Tibial artery (tissue), 4 donors: ENCODE measurements around the gene SSPN.

Experiments used
- DNase-seq, 2 donors: peaks; one replicate each; pipeline ENCODE4 v3.0.0-alpha.2; 2019
- H3K27ac ChIP-seq, 2 donors: fragments of 200-600 bp; sonication (generic) in 1 of 2; 1 replicate in 1 of 2; 2 replicates in 1 of 2; pipeline ENCODE4 v1.5.1; 2018 to 2019; ENCODE audit warnings: mild to moderate bottlenecking in 1 of 2
- H3K27me3 ChIP-seq, 2 donors: fragments of 200-600 bp; sonication (generic) in 1 of 2; one replicate each; pipeline versions ENCODE4 v1.5.1 to v1.6.0; 2016 to 2019
- H3K36me3 ChIP-seq, 3 donors: fragments of 200-600 bp; sonication (generic) in 2 of 3; one replicate each; pipeline ENCODE4 v1.5.1; 2016 to 2019; ENCODE audit warnings: mild to moderate bottlenecking in 2 of 3
- H3K4me1 ChIP-seq, 4 donors: fragments of 200-600 bp; sonication (generic) in 2 of 4; 1 replicate in 3 of 4; 2 replicates in 1 of 4; pipeline ENCODE4 v1.5.1; 2016 to 2019
- H3K4me3 ChIP-seq, 2 donors: fragments of 200-600 bp; sonication (generic) in 1 of 2; 1 replicate in 1 of 2; 2 replicates in 1 of 2; pipeline ENCODE4 v1.5.1; 2018 to 2019; ENCODE audit warnings: mild to moderate bottlenecking in 2 of 2
- H3K9me3 ChIP-seq, 3 donors: fragments of 200-600 bp; sonication (generic) in 1 of 3; one replicate each; pipeline ENCODE4 v1.5.1; 2016 to 2019
- CTCF ChIP-seq, 2 experiments: fragments of 200-600 bp in 1 of 2; fragments of 450-650 bp in 1 of 2; IDR thresholded peaks; one replicate each; pipeline ENCODE4 v1.5.1; 2017 to 2019; ENCODE audit warnings: antibody characterized with exemption in 2 of 2, mild to moderate bottlenecking in 1 of 2, moderate library complexity in 1 of 2
- intact Hi-C: fragments of 100-400 bp; cut with DNase I; formaldehyde crosslinking; loops from one replicate; pipeline ENCODE4 v1.15.0; 2023; ENCODE audit warnings: low total_unique reads

The SSPN gene

GRCh38 chr12:26277506-26278246 lies 82.3 kb downstream of the SSPN start:
- no peak for DNase-seq
- TF ChIP-seq CTCF (IDR thresholded peaks at IDR 0.05) = no peak
- Histone ChIP-seq H3K4me1 (peaks cover 0 to 28% (median 25%) of the 10 kb centered on the region in 4 donors), H3K9me3 (no peaks in the 10 kb centered on the region), H3K4me3 (no peak overlapping the region), H3K36me3 (no peaks in the 10 kb centered on the region), H3K27ac (no peak overlapping the region), H3K27me3 (no peaks in the 10 kb centered on the region)
- intact Hi-C loops = no loop called here

- H3K27ac ChIP-seq = no peak overlapping the region
- TF ChIP-seq CTCF (IDR thresholded peaks at IDR 0.05) = no peak
- no peaks in the 10 kb centered on the region for H3K27me3 ChIP-seq
- H3K36me3 ChIP-seq = no peaks in the 10 kb centered on the region
- intact Hi-C loops = no loop called here
- H3K4me3 ChIP-seq = no peak overlapping the region
- peaks cover 0 to 22% (median 19%) of the 10 kb centered on the region in 4 donors for H3K4me1 ChIP-seq
- DNase-seq = no peak
- no peaks in the 10 kb centered on the region for H3K9me3 ChIP-seq
Measured at GRCh38 chr12:26278266-26278665, 82.9 kb downstream of the SSPN start.

GRCh38 chr12:26278666-26279065 lies 83.3 kb downstream of the SSPN start:
- no peak overlapping the region for H3K27ac ChIP-seq
- H3K27me3 ChIP-seq = no peaks in the 10 kb centered on the region
- H3K36me3 ChIP-seq = no peaks in the 10 kb centered on the region
- no peak for DNase-seq
- H3K4me3 ChIP-seq = no peak overlapping the region
- no peaks in the 10 kb centered on the region for H3K9me3 ChIP-seq
- no peak for TF ChIP-seq CTCF (IDR thresholded peaks at IDR 0.05)
- H3K4me1 ChIP-seq = peaks cover 0 to 18% (median 15%) of the 10 kb centered on the region in 4 donors
- intact Hi-C loops = no loop called here

GRCh38 chr12:26279091-26279490 lies 83.7 kb downstream of the SSPN start:
- Histone ChIP-seq H3K4me3 (no peak overlapping the region), H3K27ac (no peak overlapping the region), H3K9me3 (no peaks in the 10 kb centered on the region), H3K27me3 (no peaks in the 10 kb centered on the region), H3K4me1 (peaks cover 0 to 14% (median 11%) of the 10 kb centered on the region in 4 donors), H3K36me3 (no peaks in the 10 kb centered on the region)
- intact Hi-C loops = no loop called here
- no peak for DNase-seq
- no peak for TF ChIP-seq CTCF (IDR thresholded peaks at IDR 0.05)

- no peak overlapping the region for H3K4me3 ChIP-seq
- no peak for TF ChIP-seq CTCF (IDR thresholded peaks at IDR 0.05)
- H3K4me1 ChIP-seq = peaks cover 0 to 6% (median 4%) of the 10 kb centered on the region in 4 donors
Measured at GRCh38 chr12:26279908-26280307, 84.5 kb downstream of the SSPN start.

More at GRCh38 chr12:26279908-26280307, 84.5 kb downstream of the SSPN start:
- H3K27me3 ChIP-seq = no peaks in the 10 kb centered on the region
- no peak overlapping the region for H3K27ac ChIP-seq
- DNase-seq = no peak
- no peaks in the 10 kb centered on the region for H3K36me3 ChIP-seq
- no peaks in the 10 kb centered on the region for H3K9me3 ChIP-seq
- intact Hi-C loops = no loop called here
